GM18520 (cell line): ENCODE data around the gene SYPL1.

Source experiments
- ATAC-seq: cut with Tn5 transposase; IDR thresholded peaks from one replicate; pipeline ENCODE4 v1.9.1; 2021; ENCODE audit not compliant: unreplicated experiment

SYPL1 gene

GRCh38 chr7:106068538-106068961 is 43.6 kb downstream of the SYPL1 start:
- no peak for ATAC-seq

- ATAC-seq: no peak
Measured at GRCh38 chr7:106067678-106068077, 44.4 kb downstream of the SYPL1 start.

- no peak for ATAC-seq
Measured at GRCh38 chr7:106065575-106066500, 46.3 kb downstream of the SYPL1 start.

GRCh38 chr7:106064771-106065574 is 47.1 kb downstream of the SYPL1 start:
- ATAC-seq: no peak

GRCh38 chr7:106064316-106064715 is 47.8 kb downstream of the SYPL1 start:
- no peak for ATAC-seq

GRCh38 chr7:106063692-106064091 is 48.4 kb downstream of the SYPL1 start:
- no peak for ATAC-seq

- ATAC-seq: no peak
Measured at GRCh38 chr7:106063024-106063423, 49.1 kb downstream of the SYPL1 start.

- no peak for ATAC-seq
Measured at GRCh38 chr7:106062521-106062931, 49.6 kb downstream of the SYPL1 start.

GRCh38 chr7:106062006-106062405 is 50.1 kb downstream of the SYPL1 start:
- ATAC-seq: peak; percentile 2

GRCh38 chr7:106061301-106061979 is 50.7 kb downstream of the SYPL1 start:
- peak; percentile 24 for ATAC-seq

GRCh38 chr7:106060394-106060920 is 51.7 kb downstream of the SYPL1 start:
- ATAC-seq: no peak

- ATAC-seq: no peak
Measured at GRCh38 chr7:106059556-106059955, 52.6 kb downstream of the SYPL1 start.

- ATAC-seq: no peak
Measured at GRCh38 chr7:106058928-106059324, 53.2 kb downstream of the SYPL1 start.

GRCh38 chr7:106057962-106058927 is 53.9 kb downstream of the SYPL1 start:
- peak; percentile 46 for ATAC-seq

- ATAC-seq: no peak
Measured at GRCh38 chr7:106057204-106057961, 54.7 kb downstream of the SYPL1 start.

- peak; percentile 33 for ATAC-seq
Measured at GRCh38 chr7:106056513-106057203, 55.5 kb downstream of the SYPL1 start.

- ATAC-seq: no peak
Measured at GRCh38 chr7:106054971-106055532, 57.1 kb downstream of the SYPL1 start.
